Measurements from ENCODE around the gene ZFYVE27.
A peak's percentile ranks its signal among the peaks of the same experiment; 100 is the strongest.

ZFYVE27 gene

DNA sequence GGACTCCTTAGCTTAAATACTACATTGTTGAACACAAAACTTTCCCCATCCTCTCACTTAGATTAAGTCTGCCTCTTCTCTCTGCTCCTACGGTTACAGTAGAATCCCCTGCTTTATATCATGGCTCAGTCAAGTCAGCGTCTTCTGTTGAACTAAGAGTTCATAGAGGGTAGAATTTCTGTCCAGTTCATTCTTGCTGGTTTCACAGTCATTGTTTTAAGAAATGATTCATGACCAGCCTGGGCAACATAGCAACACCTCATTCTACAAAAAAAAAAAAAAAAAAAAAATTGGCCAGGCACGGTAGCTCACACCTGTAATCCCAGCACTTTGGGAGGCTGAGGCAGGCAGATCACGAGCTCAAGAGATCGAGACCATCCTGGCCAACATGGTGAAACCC lies 3.7 kb upstream of the ZFYVE27 start:
- no peak for TF ChIP-seq EZH2 (optimal IDR thresholded peaks at IDR 0.05; ENCODE audit: low read depth, low read length)
- TF ChIP-seq EZH2phosphoT487 (IDR thresholded peaks at IDR 0.05; ENCODE audit: low read length), result no peak
- TF ChIP-seq, protein P1, sequence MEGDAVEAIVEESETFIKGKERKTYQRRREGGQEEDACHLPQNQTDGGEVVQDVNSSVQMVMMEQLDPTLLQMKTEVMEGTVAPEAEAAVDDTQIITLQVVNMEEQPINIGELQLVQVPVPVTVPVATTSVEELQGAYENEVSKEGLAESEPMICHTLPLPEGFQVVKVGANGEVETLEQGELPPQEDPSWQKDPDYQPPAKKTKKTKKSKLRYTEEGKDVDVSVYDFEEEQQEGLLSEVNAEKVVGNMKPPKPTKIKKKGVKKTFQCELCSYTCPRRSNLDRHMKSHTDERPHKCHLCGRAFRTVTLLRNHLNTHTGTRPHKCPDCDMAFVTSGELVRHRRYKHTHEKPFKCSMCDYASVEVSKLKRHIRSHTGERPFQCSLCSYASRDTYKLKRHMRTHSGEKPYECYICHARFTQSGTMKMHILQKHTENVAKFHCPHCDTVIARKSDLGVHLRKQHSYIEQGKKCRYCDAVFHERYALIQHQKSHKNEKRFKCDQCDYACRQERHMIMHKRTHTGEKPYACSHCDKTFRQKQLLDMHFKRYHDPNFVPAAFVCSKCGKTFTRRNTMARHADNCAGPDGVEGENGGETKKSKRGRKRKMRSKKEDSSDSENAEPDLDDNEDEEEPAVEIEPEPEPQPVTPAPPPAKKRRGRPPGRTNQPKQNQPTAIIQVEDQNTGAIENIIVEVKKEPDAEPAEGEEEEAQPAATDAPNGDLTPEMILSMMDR (IDR thresholded peaks at IDR 0.05; ENCODE audit: low read length), result no peak
- Histone ChIP-seq H3K27ac (ENCODE audit: low read length) (no peak overlapping the region), H3K4me2 (ENCODE audit: low read depth, low read length) (no peak overlapping the region), H3K79me2 (ENCODE audit: low read length) (peaks cover 13% of the 10 kb centered on the region), H3K4me3 (ENCODE audit: low read length) (no peak overlapping the region), H3K27me3 (replicated peaks; ENCODE audit: insufficient read depth, low read length) (no peaks in the 10 kb centered on the region), H3F3A (ENCODE audit: insufficient read depth, low read length) (no peaks in the 10 kb centered on the region), H3K4me1 (ENCODE audit: low read length) (peaks cover 11% of the 10 kb centered on the region), H3K9me2 (replicated peaks; ENCODE audit: insufficient read depth, low read length) (no peaks in the 10 kb centered on the region), H2AFZ (ENCODE audit: low read length) (no peak overlapping the region), H3K9ac (ENCODE audit: low read length) (no peak overlapping the region), H4K20me1 (ENCODE audit: insufficient read depth, low read length) (no peaks in the 10 kb centered on the region), H3K9me3 (replicated peaks; ENCODE audit: insufficient read depth, low read length) (no peaks in the 10 kb centered on the region), H3K36me3 (replicated peaks; ENCODE audit: insufficient read depth, low read length) (no peaks in the 10 kb centered on the region)
- DNase-seq, result no peak

DNA sequence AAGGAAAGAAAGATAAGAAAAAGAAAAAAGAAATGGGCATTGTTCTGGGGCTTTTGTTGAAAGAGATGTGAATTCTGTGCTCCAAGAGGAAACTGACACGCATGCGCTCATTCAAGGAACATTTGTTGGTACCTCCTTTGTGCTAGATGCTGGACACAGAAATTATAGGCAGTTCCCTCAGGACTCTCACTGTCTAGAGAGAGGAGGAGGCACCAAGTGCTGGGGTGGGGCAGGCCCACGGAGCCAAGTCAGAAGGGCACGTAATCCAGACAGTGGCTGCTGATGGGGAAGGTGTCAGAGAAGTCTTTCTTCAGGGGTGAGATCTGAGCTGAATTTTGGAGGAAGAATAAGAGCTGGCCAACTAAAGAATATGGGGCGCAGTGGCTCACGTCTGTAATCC lies 2.9 kb upstream of the ZFYVE27 start:
- no peaks in the 10 kb centered on the region for H3K27me3 ChIP-seq (replicated peaks; ENCODE audit: insufficient read depth, low read length)
- no peak overlapping the region for H3K4me3 ChIP-seq (ENCODE audit: low read length)
- no peaks in the 10 kb centered on the region for H3K9me2 ChIP-seq (replicated peaks; ENCODE audit: insufficient read depth, low read length)
- peaks cover 20% of the 10 kb centered on the region for H3K79me2 ChIP-seq (ENCODE audit: low read length)
- H3K36me3 ChIP-seq (replicated peaks; ENCODE audit: insufficient read depth, low read length), result no peaks in the 10 kb centered on the region
- no peak overlapping the region for H3K9ac ChIP-seq (ENCODE audit: low read length)
- TF ChIP-seq, protein P1 (IDR thresholded peaks at IDR 0.05; ENCODE audit: low read length), result no peak
- TF ChIP-seq EZH2 (optimal IDR thresholded peaks at IDR 0.05; ENCODE audit: low read depth, low read length) (no peak), EZH2phosphoT487 (IDR thresholded peaks at IDR 0.05; ENCODE audit: low read length) (no peak)
- H2AFZ ChIP-seq (ENCODE audit: low read length), result no peak overlapping the region
- H4K20me1 ChIP-seq (ENCODE audit: insufficient read depth, low read length), result no peaks in the 10 kb centered on the region
- no peak overlapping the region for H3K4me2 ChIP-seq (ENCODE audit: low read depth, low read length)
- H3K4me1 ChIP-seq (ENCODE audit: low read length), result peaks cover 14% of the 10 kb centered on the region
- no peak for DNase-seq
- no peak overlapping the region for H3K27ac ChIP-seq (ENCODE audit: low read length)
- no peaks in the 10 kb centered on the region for H3K9me3 ChIP-seq (replicated peaks; ENCODE audit: insufficient read depth, low read length)
- H3F3A ChIP-seq (ENCODE audit: insufficient read depth, low read length), result no peaks in the 10 kb centered on the region

DNA sequence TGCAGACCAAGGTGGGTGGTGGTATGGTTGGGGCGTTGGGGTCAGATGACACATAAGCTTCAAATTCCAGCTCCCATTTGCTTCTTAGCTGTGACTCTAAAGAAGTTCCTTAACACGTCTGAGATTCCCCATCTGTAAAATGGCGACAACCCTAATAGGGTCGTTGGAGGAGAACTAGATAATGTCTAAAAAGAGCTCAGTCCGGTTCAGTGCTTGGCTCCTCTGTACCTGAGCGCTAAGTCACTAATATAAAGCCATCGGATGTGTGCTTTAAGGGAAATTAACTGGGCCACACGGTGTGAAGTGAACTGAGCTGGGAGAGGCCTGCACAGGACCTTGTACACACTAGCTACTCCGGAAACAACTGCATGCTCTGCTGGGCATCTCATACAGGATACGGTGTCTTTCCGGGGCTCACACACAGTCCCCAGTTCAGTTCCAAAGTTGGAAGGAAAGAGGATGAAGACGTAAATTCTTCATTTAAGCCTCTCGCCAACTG lies 476 bp upstream of the ZFYVE27 start:
- no peaks in the 10 kb centered on the region for H3F3A ChIP-seq (ENCODE audit: insufficient read depth, low read length)
- H3K4me2 ChIP-seq (ENCODE audit: low read depth, low read length), result peak overlapping the region; percentile 81
- no peak overlapping the region for H3K27ac ChIP-seq (ENCODE audit: low read length)
- H3K9me3 ChIP-seq (replicated peaks; ENCODE audit: insufficient read depth, low read length), result no peaks in the 10 kb centered on the region
- no peak for DNase-seq
- H3K4me1 ChIP-seq (ENCODE audit: low read length), result peaks cover 14% of the 10 kb centered on the region
- H3K36me3 ChIP-seq (replicated peaks; ENCODE audit: insufficient read depth, low read length), result no peaks in the 10 kb centered on the region
- no peaks in the 10 kb centered on the region for H4K20me1 ChIP-seq (ENCODE audit: insufficient read depth, low read length)
- peak overlapping the region; percentile 95 for H2AFZ ChIP-seq (ENCODE audit: low read length)
- H3K27me3 ChIP-seq (replicated peaks; ENCODE audit: insufficient read depth, low read length), result no peaks in the 10 kb centered on the region
- H3K9ac ChIP-seq (ENCODE audit: low read length), result peak overlapping the region; percentile 3; the same call in 1 of the 2 replicates
- H3K9me2 ChIP-seq (replicated peaks; ENCODE audit: insufficient read depth, low read length), result no peaks in the 10 kb centered on the region
- TF ChIP-seq EZH2phosphoT487 (IDR thresholded peaks at IDR 0.05; ENCODE audit: low read length), result no peak
- TF ChIP-seq, protein P1 (IDR thresholded peaks at IDR 0.05; ENCODE audit: low read length), result no peak
- no peak for TF ChIP-seq EZH2 (optimal IDR thresholded peaks at IDR 0.05; ENCODE audit: low read depth, low read length)
- H3K4me3 ChIP-seq (ENCODE audit: low read length), result peak overlapping the region; percentile 96
- peaks cover 40% of the 10 kb centered on the region for H3K79me2 ChIP-seq (ENCODE audit: low read length)

Measured in MM.1S (cell line).